ENCODE results near the gene PLPP1.

The PLPP1 gene

GRCh38 chr5:55445791-55446190, 89.0 kb downstream of the PLPP1 start:
- DNase-seq (ENCODE audit: extremely low read depth, low read depth): no peak
- no peak overlapping the region for H3K4me3 ChIP-seq (replicated peaks; ENCODE audit: low read depth, low read length)
- TF ChIP-seq CTCF (IDR thresholded peaks at IDR 0.05; ENCODE audit: low read depth, low read length, missing control alignments): no peak

GRCh38 chr5:55441954-55442353, 92.8 kb downstream of the PLPP1 start:
- no peak for TF ChIP-seq CTCF (IDR thresholded peaks at IDR 0.05; ENCODE audit: low read depth, low read length, missing control alignments)
- DNase-seq (ENCODE audit: extremely low read depth, low read depth): no peak
- H3K4me3 ChIP-seq (replicated peaks; ENCODE audit: low read depth, low read length): no peak overlapping the region

GRCh38 chr5:55441107-55441771, 93.5 kb downstream of the PLPP1 start:
- no peak for DNase-seq (ENCODE audit: extremely low read depth, low read depth)
- TF ChIP-seq CTCF (IDR thresholded peaks at IDR 0.05; ENCODE audit: low read depth, low read length, missing control alignments): no peak
- no peak overlapping the region for H3K4me3 ChIP-seq (replicated peaks; ENCODE audit: low read depth, low read length)

GRCh38 chr5:55440188-55440646, 94.5 kb downstream of the PLPP1 start:
- DNase-seq (ENCODE audit: extremely low read depth, low read depth): peak; percentile 25
- no peak overlapping the region for H3K4me3 ChIP-seq (replicated peaks; ENCODE audit: low read depth, low read length)
- TF ChIP-seq CTCF (IDR thresholded peaks at IDR 0.05; ENCODE audit: low read depth, low read length, missing control alignments): no peak

GRCh38 chr5:55438998-55439397, 95.8 kb downstream of the PLPP1 start:
- no peak for TF ChIP-seq CTCF (IDR thresholded peaks at IDR 0.05; ENCODE audit: low read depth, low read length, missing control alignments)
- DNase-seq (ENCODE audit: extremely low read depth, low read depth): no peak
- no peak overlapping the region for H3K4me3 ChIP-seq (replicated peaks; ENCODE audit: low read depth, low read length)

GRCh38 chr5:55437859-55438206, 96.9 kb downstream of the PLPP1 start:
- no peak for TF ChIP-seq CTCF (IDR thresholded peaks at IDR 0.05; ENCODE audit: low read depth, low read length, missing control alignments)
- DNase-seq (ENCODE audit: extremely low read depth, low read depth): no peak
- H3K4me3 ChIP-seq (replicated peaks; ENCODE audit: low read depth, low read length): no peak overlapping the region

- no peak for DNase-seq (ENCODE audit: extremely low read depth, low read depth)
- H3K4me3 ChIP-seq (replicated peaks; ENCODE audit: low read depth, low read length): no peak overlapping the region
- no peak for TF ChIP-seq CTCF (IDR thresholded peaks at IDR 0.05; ENCODE audit: low read depth, low read length, missing control alignments)
These were observed 97.3 kb downstream of the PLPP1 start for GRCh38 chr5:55437452-55437851.
